Endometrial microvascular endothelial cells (primary cell): ENCODE measurements around the gene GRIK5. TPM values are rescaled to one million over a fixed set of nuclear protein-coding genes. Genes with fewer than 3 reads are reported as not detected.
"Not testable (repeated sequence)": the region's sequence is repeated elsewhere in the genome, so short reads cannot be mapped to it uniquely, and the experiment has no call there.

ENCODE experiments used
- in situ Hi-C: cut with HindIII; loops from 2 replicates; pipeline ENCODE4 v1.10.0; 2017; ENCODE audit warnings: low sequenced_read_pairs, low pct_unique_long_range_greater_than_20kb; ENCODE audit errors: inconsistent ontology term
- total RNA-seq: library from RNA; depleted of rRNA; stranded (reverse); fragments of >200 nt; gene quantifications from one replicate; pipeline ENCODE4 v1.2.3, GENCODE V29; 2015; ENCODE audit errors: inconsistent ontology term

The GRIK5 gene
- total RNA-seq, 1 donor from 2014 or later = not detected

- in situ Hi-C loops = no loop called here
Observed at GRCh38 chr19:42060117-42060516, 9.9 kb downstream of the GRIK5 start.

GRCh38 chr19:42059196-42059595, 10.8 kb downstream of the GRIK5 start:
- in situ Hi-C loops = no loop called here

GRCh38 chr19:42057846-42058245, 12.2 kb downstream of the GRIK5 start:
- in situ Hi-C loops = no loop called here

GRCh38 chr19:42054205-42054604, 15.8 kb downstream of the GRIK5 start:
- in situ Hi-C loops = no loop called here

GRCh38 chr19:42053037-42053935, 16.7 kb downstream of the GRIK5 start:
- in situ Hi-C loops = no loop called here

- in situ Hi-C loops = no loop called here
Observed at GRCh38 chr19:42052241-42052863, 17.7 kb downstream of the GRIK5 start.

- in situ Hi-C loops = no loop called here
Observed at GRCh38 chr19:42051166-42052115, 18.6 kb downstream of the GRIK5 start.

GRCh38 chr19:42048992-42049391, 21.0 kb downstream of the GRIK5 start:
- in situ Hi-C loops = no loop called here

- in situ Hi-C loops = no loop called here
Observed at GRCh38 chr19:42045575-42045974, 24.4 kb downstream of the GRIK5 start.

GRCh38 chr19:42042455-42043170, 27.4 kb downstream of the GRIK5 start:
- in situ Hi-C loops = no loop called here

GRCh38 chr19:42040491-42040890, 29.5 kb downstream of the GRIK5 start:
- in situ Hi-C loops = not testable (repeated sequence)

GRCh38 chr19:42040031-42040430, 30.0 kb downstream of the GRIK5 start:
- in situ Hi-C loops = no loop called here

GRCh38 chr19:42038666-42039065, 31.3 kb downstream of the GRIK5 start:
- in situ Hi-C loops = no loop called here

- in situ Hi-C loops = no loop called here
Observed at GRCh38 chr19:42037649-42038048, 32.4 kb downstream of the GRIK5 start.

GRCh38 chr19:42034640-42035391, 35.2 kb downstream of the GRIK5 start:
- in situ Hi-C loops = not testable (repeated sequence)

- in situ Hi-C loops = no loop called here
Observed at GRCh38 chr19:42033413-42033812, 36.6 kb downstream of the GRIK5 start.

- in situ Hi-C loops = no loop called here
Observed at GRCh38 chr19:42032431-42032830, 37.6 kb downstream of the GRIK5 start.
